ENCODE measurements around the gene PALMD. TPM values are rescaled to one million over a fixed set of nuclear protein-coding genes. Genes with fewer than 3 reads are reported as not detected.

The PALMD gene
- total RNA-seq, 2 experiments from 2014 or later = not detected

- no peak overlapping the region for H3K4me3 Mint-ChIP-seq
- H3K4me3 ChIP-seq (ENCODE audit: low read length) = no peak overlapping the region
- no peaks in the 10 kb centered on the region for H3K9me3 Mint-ChIP-seq
- H3K4me1 Mint-ChIP-seq (ENCODE audit: low read depth) = no peaks in the 10 kb centered on the region
- CTCF ChIA-PET = no interaction called here
- intact Hi-C loops (cut with DNase I, micrococcal nuclease) = no loop called here
- no peaks in the 10 kb centered on the region for H3K27me3 Mint-ChIP-seq
- POLR2A ChIA-PET = no interaction called here
- no peak for ATAC-seq (ENCODE audit: poor library complexity)
- H3K9me3 ChIP-seq (ENCODE audit: control insufficient read depth in 1 of 2, insufficient read depth in 1 of 2, low read length in 2 of 2) = no peaks in the 10 kb centered on the region
- no peak for DNase-seq
- no peak overlapping the region for H3K27ac Mint-ChIP-seq
- no peaks in the 10 kb centered on the region for H3K36me3 ChIP-seq (ENCODE audit: insufficient read depth, low read length)
- H3K27ac ChIP-seq (ENCODE audit: low read depth in 1 of 2, low read length in 2 of 2) = no peak overlapping the region
- no peak for TF ChIP-seq CTCF (IDR thresholded peaks at IDR 0.05)
- no peaks in the 10 kb centered on the region for H3K4me1 ChIP-seq (ENCODE audit: insufficient read depth, low read length)
- peaks cover 0 to 9% of the 10 kb centered on the region in 2 experiments for H3K27me3 ChIP-seq (ENCODE audit: control insufficient read depth in 1 of 2, insufficient read depth in 2 of 2, low read length in 2 of 2)
- no peaks in the 10 kb centered on the region for H3K36me3 Mint-ChIP-seq (ENCODE audit: low read depth)
These were observed 6.0 kb upstream of the PALMD start for GRCh38 chr1:99639945-99640344.

DNA sequence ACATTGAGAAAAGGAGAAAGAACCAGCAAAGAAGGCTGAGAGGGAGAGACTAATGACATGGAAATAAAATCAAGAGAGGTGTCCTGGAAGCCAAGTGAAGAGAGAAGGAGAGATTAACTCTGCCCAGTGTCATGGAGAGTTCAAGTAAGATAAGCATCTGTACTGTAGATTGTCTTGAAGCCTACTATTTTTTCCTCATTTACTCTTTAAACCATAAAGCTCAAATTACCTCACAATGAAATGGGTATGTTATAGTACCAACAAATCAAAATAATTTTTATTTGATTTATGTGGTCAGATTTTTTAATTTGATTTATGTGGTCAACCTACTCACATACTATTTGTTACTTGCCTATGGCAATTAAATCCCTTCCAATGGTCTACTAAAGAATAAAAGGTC is 5.2 kb upstream of the PALMD start:
- no peak overlapping the region for H3K4me3 Mint-ChIP-seq
- ATAC-seq (ENCODE audit: poor library complexity) (no peak), DNase-seq (no peak)
- no peak overlapping the region for H3K27ac ChIP-seq (ENCODE audit: low read depth in 1 of 2, low read length in 2 of 2)
- intact Hi-C loops (cut with DNase I, micrococcal nuclease) = no loop called here
- H3K27me3 Mint-ChIP-seq = peaks cover 7% of the 10 kb centered on the region
- H3K9me3 Mint-ChIP-seq = no peaks in the 10 kb centered on the region
- CTCF ChIA-PET = no interaction called here
- no peak overlapping the region for H3K27ac Mint-ChIP-seq
- peaks cover 0 to 14% of the 10 kb centered on the region in 2 experiments for H3K27me3 ChIP-seq (ENCODE audit: control insufficient read depth in 1 of 2, insufficient read depth in 2 of 2, low read length in 2 of 2)
- H3K4me1 Mint-ChIP-seq (ENCODE audit: low read depth) = no peaks in the 10 kb centered on the region
- POLR2A ChIA-PET = interaction anchor here (0.6 kb wide), 1 partner anchor 1100 kb away, joined by 3 read pairs; no protein-coding TSS in a partner anchor
- H3K36me3 ChIP-seq (ENCODE audit: insufficient read depth, low read length) = no peaks in the 10 kb centered on the region
- no peak for TF ChIP-seq CTCF (IDR thresholded peaks at IDR 0.05)
- H3K9me3 ChIP-seq (ENCODE audit: control insufficient read depth in 1 of 2, insufficient read depth in 1 of 2, low read length in 2 of 2) = no peaks in the 10 kb centered on the region
- H3K36me3 Mint-ChIP-seq (ENCODE audit: low read depth) = no peaks in the 10 kb centered on the region
- H3K4me3 ChIP-seq (ENCODE audit: low read length) = no peak overlapping the region
- H3K4me1 ChIP-seq (ENCODE audit: insufficient read depth, low read length) = no peaks in the 10 kb centered on the region

- POLR2A ChIA-PET = no interaction called here
- DNase-seq = no peak
- Mint-ChIP-seq H3K4me1 (ENCODE audit: low read depth) (no peaks in the 10 kb centered on the region), H3K27ac (no peak overlapping the region), H3K27me3 (peaks cover 14% of the 10 kb centered on the region), H3K9me3 (no peaks in the 10 kb centered on the region), H3K36me3 (ENCODE audit: low read depth) (no peaks in the 10 kb centered on the region), H3K4me3 (no peak overlapping the region)
- Histone ChIP-seq H3K27ac (ENCODE audit: low read depth in 1 of 2, low read length in 2 of 2) (no peak overlapping the region), H3K27me3 (ENCODE audit: control insufficient read depth in 1 of 2, insufficient read depth in 2 of 2, low read length in 2 of 2) (peaks cover 0 to 23% of the 10 kb centered on the region in 2 experiments), H3K4me1 (ENCODE audit: insufficient read depth, low read length) (no peaks in the 10 kb centered on the region), H3K4me3 (ENCODE audit: low read length) (no peak overlapping the region), H3K36me3 (ENCODE audit: insufficient read depth, low read length) (no peaks in the 10 kb centered on the region), H3K9me3 (ENCODE audit: control insufficient read depth in 1 of 2, insufficient read depth in 1 of 2, low read length in 2 of 2) (no peaks in the 10 kb centered on the region)
- intact Hi-C loops (cut with DNase I, micrococcal nuclease) = no loop called here
- ATAC-seq (ENCODE audit: poor library complexity) = no peak
- TF ChIP-seq CTCF (IDR thresholded peaks at IDR 0.05) = no peak
- CTCF ChIA-PET = no interaction called here
These were observed 4.4 kb upstream of the PALMD start for GRCh38 chr1:99641558-99641957.

All from CD4-positive, alpha-beta T cell (primary cell).